Spleen (tissue), 7 donors: ENCODE measurements around the gene SYT13.

Experiments
- CTCF ChIP-seq, 11 experiments: fragments of 200-600 bp in 7 of 11; fragments of 450-650 bp in 4 of 11; sonication (generic) in 4 of 11; IDR thresholded peaks in 8 of 11; conservative IDR thresholded peaks in 3 of 11; 1 replicate in 7 of 11; 2 replicates in 4 of 11; pipeline versions ENCODE4 v1.4.0 to v1.8.0; 2016 to 2021; ENCODE audit warnings: antibody characterized with exemption in 11 of 11, inconsistent platforms in 4 of 11, mild to moderate bottlenecking in 1 of 11
- POLR2A ChIP-seq, 3 donors: fragments of 450-650 bp; IDR thresholded peaks; one replicate each; pipeline ENCODE4 v1.5.1; 2017; ENCODE audit warnings: antibody characterized with exemption in 3 of 3, mild to moderate bottlenecking in 1 of 3
- donor health status: DM: no; HTN: no; CAD: no; lungs with moderate emphysema.
- donor health status: DM: no; HTN: no; CAD: no.
- donor health status: DM: no; HTN: no; CAD: no.

GRCh38 chr11:45263773-45264172 is 22.4 kb downstream of the SYT13 start:
- TF ChIP-seq CTCF (IDR thresholded peaks at IDR 0.05 in 8 of 11, conservative IDR thresholded peaks at IDR 0.05 in 3 of 11) (no peak), POLR2A (IDR thresholded peaks at IDR 0.05) (no peak)
